Adipocyte (in vitro differentiated cells): ENCODE measurements around the gene WHRN.

ENCODE experiments used
- DNase-seq: peaks from one replicate; pipeline ENCODE4 v3.0.0-alpha.2; 2015; ENCODE audit warnings: low read depth
- H3K27me3 ChIP-seq: replicated peaks from 2 replicates; pipeline ENCODE4 v1.7.0; 2013; ENCODE audit warnings: mild to moderate bottlenecking, low read length, moderate library complexity; ENCODE audit not compliant: control insufficient read depth, insufficient read depth
- H3K36me3 ChIP-seq: 2 replicates; pipeline ENCODE4 v1.7.0; 2013; ENCODE audit warnings: low read length, mild to moderate bottlenecking, moderate library complexity; ENCODE audit not compliant: control insufficient read depth, insufficient read depth, severe bottlenecking
- H3K4me1 ChIP-seq: 2 replicates; pipeline ENCODE4 v1.7.0; 2013; ENCODE audit warnings: mild to moderate bottlenecking, low read length, moderate library complexity; ENCODE audit not compliant: control insufficient read depth, insufficient read depth
- H3K4me3 ChIP-seq: 2 replicates; pipeline ENCODE4 v1.7.0; 2013; ENCODE audit warnings: mild to moderate bottlenecking, low read length, moderate library complexity
- H3K9ac ChIP-seq: 2 replicates; pipeline ENCODE4 v1.7.0; 2013; ENCODE audit warnings: mild to moderate bottlenecking, low read length, moderate library complexity
- H3K9me3 ChIP-seq: 2 replicates; pipeline ENCODE4 v1.7.0; 2013; ENCODE audit warnings: mild to moderate bottlenecking, low read length, moderate library complexity; ENCODE audit not compliant: control insufficient read depth

WHRN gene

DNA sequence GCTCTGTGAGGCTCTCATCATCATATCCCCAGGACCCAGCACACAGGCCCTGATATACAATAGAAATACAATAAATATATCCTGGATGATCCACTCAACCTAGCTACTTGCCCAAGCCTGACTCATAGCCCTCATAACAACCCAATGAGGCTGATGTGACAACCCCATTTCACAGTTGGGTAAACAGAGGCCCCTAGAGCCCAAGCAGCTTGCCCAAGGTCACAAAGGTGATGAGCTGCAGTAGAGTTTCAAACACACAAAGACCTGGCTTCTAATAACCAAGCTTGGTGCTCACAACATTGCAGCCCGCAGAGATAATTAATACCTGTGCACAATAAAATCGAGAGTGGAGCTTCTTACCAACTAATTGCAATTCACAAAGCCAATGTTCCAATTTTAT, 114.3 kb downstream of the WHRN start:
- Histone ChIP-seq H3K36me3 (peaks cover 3% of the 10 kb centered on the region), H3K4me3 (no peak overlapping the region), H3K4me1 (peaks cover 85% of the 10 kb centered on the region), H3K9me3 (no peaks in the 10 kb centered on the region), H3K27me3 (no peaks in the 10 kb centered on the region), H3K9ac (peak overlapping the region; percentile 94)
- DNase-seq, result no peak

DNA sequence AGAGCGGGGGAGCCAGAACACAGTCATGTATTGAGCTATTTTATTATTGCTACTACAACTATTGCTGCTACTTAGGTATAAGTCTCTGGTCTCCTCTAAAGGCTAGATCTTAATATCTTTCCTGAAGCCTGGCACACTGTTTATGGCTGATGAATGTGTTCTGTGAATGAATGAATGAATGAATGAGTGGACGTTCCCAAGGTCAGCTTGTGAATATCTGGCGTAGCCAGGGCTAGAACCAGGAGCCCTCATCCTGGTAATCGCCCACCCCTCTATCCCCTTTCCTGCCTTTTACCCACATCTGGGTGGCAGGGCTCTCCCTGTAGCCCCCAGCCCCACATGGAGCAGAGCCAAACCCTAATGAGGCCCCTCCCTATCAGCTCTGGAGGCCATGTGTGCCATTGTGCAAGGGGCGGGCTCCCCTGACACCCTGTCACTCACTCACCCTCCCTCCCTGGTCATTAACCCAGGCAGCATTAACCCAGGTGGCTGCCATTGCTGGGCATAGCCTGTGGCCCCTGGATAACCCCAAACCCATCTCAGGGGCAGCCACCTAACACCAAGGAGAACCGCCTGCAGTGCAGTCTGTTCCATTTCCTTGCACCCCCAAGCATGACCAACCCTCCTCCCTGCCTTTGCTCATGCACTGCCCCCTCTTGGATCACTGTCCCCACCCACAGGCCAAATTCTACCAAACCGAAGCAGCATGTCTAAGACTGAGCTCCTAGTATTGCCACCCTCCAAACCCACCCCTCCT, 115.5 kb downstream of the WHRN start:
- peaks cover 85% of the 10 kb centered on the region for H3K4me1 ChIP-seq
- no peaks in the 10 kb centered on the region for H3K27me3 ChIP-seq
- peaks cover 3% of the 10 kb centered on the region for H3K36me3 ChIP-seq
- no peaks in the 10 kb centered on the region for H3K9me3 ChIP-seq
- DNase-seq, result no peak
- H3K9ac ChIP-seq, result peak overlapping the region; percentile 94
- H3K4me3 ChIP-seq, result peak overlapping the region; percentile 42

DNA sequence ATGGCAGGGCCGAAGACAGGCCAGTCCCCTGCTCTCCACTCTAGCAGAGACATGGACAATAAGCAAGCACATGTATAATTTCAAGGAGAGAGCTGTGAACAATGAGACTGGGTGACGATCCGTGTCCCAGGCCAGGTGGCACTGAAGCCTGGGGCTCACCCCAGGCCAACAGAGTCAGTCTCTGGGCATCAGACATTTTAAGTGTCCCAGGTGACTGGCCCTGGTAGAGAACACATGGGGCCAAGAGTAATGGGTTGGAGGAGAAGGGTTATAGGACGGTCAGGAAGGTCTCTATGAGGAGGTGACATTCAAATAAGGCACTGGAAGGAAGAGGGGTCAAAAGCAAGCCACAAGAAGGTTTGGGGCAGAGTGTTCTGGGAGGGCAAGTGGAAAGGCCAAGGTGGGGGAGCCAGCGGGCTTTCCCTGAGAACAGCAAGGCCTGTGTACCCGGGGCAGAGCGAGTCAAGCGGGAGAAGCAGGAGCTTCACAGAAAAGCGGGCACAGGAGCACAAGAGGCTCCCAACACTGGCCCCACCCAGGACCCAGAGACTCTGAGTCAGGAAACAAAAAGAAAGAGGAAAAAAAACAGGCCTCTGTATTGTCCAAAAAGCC, 116.4 kb downstream of the WHRN start:
- H3K27me3 ChIP-seq, result no peaks in the 10 kb centered on the region
- peaks cover 86% of the 10 kb centered on the region for H3K4me1 ChIP-seq
- H3K36me3 ChIP-seq, result peaks cover 6% of the 10 kb centered on the region

DNA sequence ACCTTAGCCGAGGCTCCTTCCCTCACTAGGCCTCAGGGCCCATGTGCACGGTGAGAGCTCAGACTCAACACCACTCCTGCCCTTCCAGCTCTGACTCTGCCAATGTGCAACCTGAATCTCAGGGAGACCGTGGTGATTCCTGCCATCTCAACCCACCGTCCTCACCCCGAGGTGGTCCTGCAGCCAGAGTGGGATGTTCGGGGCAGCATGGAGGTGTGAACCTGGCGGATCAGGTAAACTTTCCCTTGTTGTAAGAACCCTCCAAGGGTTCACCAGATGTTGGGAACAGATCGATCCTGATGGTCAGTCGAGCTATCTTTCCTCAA, 117.0 kb downstream of the WHRN start:
- Histone ChIP-seq H3K4me1 (peaks cover 86% of the 10 kb centered on the region), H3K36me3 (peaks cover 7% of the 10 kb centered on the region), H3K27me3 (no peaks in the 10 kb centered on the region), H3K9me3 (no peaks in the 10 kb centered on the region), H3K4me3 (peak overlapping the region; percentile 93), H3K9ac (peak overlapping the region; percentile 94)
- DNase-seq, result no peak

More for the DNA sequence above, 116.4 kb downstream of the WHRN start:
- DNase-seq, result no peak
- Histone ChIP-seq H3K9ac (peak overlapping the region; percentile 94), H3K9me3 (no peaks in the 10 kb centered on the region), H3K4me3 (peak overlapping the region; percentile 93)

DNA sequence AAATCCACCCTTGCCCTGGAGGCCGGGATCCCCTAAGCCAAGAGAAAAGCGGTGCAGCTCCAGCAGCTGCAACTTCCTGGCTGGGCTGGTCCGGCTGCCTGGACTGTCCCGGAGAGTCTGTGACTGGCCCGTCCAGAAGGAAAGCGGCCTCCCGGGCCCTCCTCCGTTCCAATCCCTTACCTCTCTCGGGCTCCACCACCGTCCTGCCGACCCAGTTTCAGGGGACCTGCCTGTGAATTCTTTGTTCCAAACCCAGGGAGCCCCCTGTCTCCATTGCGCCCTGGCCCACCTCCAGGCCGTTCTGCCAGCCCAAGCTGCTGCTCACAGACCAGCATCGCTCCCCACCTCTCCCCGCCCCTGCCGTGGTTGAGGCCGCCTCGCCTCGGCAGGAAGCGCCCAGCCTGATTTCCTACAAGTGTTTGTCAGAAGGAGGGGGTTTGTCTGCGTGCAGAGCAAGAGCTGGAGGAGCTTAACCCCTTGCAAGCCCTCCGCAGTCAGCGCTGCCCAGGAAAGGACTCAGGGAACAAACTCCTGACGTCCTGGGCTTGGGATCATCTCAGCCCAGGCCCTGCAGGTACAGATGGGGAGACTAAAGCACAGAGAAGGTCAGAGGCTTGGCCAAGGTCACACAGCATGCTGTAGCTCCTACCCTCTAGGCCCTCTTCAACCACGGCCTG, 117.5 kb downstream of the WHRN start, which contains the start of gene AKNA:
AKNA (minus strand) TSS at position 303 of the 677 bp plus-strand sequence. CDS start 6,649 bp downstream, outside the sequence.
- peaks cover 7% of the 10 kb centered on the region for H3K36me3 ChIP-seq
- H3K9me3 ChIP-seq, result no peaks in the 10 kb centered on the region
- peak; percentile 84 for DNase-seq
- no peaks in the 10 kb centered on the region for H3K27me3 ChIP-seq
- peaks cover 88% of the 10 kb centered on the region for H3K4me1 ChIP-seq
- peak within 1 kb of the TSS; percentile 93 for H3K4me3 ChIP-seq
- peak within 1 kb of the TSS; percentile 94 for H3K9ac ChIP-seq

DNA sequence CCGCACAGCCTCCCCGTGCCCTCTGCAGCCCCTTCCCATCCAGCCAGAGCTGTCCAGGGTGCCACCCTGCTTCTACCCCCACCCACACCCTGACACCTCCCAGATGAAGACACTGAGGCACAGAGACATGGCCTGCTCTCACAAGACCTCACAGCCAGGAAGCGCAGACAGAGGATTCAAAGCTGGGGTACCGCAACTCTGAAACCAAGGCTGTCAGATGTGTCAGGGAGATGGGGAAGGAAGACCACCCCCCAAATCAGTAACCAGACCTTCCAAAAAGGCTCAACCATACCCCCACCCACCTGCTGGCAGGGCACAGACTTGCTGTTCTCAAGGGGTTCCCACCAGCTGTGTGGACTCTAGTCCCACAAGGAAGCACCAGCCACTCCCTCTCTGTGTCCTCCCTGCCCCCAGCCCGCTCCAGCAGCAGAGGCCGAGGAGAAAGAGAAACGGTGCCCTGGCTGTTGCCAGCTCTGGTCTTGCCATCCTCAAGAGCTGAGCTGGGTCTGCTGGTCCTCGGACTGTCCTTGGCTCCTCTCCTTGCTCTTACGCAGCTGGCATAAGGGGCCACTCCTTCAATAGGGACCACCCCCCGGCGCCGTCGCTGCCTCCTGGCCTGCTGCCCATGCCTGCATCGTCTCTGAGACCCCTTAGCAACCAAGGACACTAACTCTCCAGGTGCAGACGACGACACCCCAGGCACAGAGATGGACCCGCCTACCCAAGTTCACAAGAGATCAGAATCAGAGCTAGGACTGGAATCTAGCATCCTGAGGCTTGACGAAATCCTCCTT, 118.2 kb downstream of the WHRN start:
- Histone ChIP-seq H3K36me3 (peaks cover 7% of the 10 kb centered on the region), H3K9ac (peak overlapping the region; percentile 94), H3K9me3 (no peaks in the 10 kb centered on the region), H3K27me3 (no peaks in the 10 kb centered on the region), H3K4me1 (peaks cover 88% of the 10 kb centered on the region), H3K4me3 (peak overlapping the region; percentile 93)
- DNase-seq, result peak; percentile 52

DNA sequence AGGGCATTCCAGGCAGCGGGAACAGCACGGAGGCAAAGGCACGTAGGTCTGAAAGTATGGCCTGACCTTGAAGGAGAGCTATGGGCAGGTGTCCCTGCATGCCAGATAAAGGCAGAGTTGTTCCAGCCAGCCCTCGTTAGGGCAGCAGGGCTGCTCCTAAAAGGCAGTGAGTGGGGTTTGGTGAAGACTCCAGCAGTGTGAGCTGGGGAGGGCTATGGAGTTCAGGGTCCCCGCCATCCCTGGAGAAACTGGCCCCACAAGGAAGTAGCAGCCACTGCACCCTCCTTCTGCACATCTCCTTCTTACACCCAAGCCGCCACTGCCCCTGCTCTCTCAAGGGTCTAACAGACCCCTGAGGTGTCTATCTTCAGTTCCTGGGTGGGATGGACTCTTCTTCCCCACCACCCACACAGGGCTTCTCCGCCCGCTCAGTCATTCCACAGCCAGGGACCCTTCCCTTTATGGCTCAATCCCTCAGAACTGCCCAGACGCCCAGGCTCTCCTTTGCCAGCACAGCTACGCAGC, 118.8 kb downstream of the WHRN start:
- Histone ChIP-seq H3K4me3 (peak overlapping the region; percentile 93), H3K4me1 (peaks cover 88% of the 10 kb centered on the region), H3K36me3 (peaks cover 12% of the 10 kb centered on the region), H3K9ac (peak overlapping the region; percentile 94), H3K27me3 (no peaks in the 10 kb centered on the region), H3K9me3 (no peaks in the 10 kb centered on the region)
- no peak for DNase-seq

DNA sequence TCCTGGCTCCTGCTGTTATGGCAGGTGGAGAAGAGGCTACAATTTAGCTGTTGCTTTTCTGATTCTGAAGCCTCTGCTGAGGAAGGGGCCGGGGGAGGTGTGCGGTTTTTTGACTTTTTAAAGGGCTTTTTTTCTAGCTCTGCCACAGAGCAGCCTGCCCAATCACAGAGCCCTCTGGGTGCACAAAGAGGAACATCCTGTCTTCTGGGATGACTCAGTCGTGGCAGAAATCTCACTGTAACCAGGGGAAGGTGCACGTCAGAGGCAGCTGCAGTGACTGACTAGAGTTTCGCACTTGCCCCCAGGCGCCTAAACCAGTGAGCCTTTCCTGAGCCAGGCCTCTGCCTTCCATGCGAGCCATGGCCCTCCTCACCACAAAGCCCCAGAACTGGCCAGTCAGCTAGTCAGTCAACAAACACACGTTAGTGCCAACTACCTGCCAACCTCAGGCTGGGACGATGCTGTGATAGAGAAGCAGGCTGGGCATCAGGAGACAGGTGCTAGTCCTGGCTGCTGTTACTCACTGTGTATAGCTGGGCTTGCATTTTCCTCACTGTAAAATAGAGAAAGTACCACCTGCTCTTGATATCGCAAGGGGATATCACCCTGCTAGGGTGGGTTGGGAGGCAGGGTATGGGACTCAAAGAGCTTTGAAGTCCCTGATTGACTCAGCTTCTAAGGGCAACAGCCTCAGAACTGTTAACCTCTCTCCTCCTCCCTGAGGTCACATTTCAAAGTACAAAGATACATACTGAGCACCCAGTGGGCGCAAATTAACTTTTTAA, 119.7 kb downstream of the WHRN start:
- H3K9ac ChIP-seq, result peak overlapping the region; percentile 94

DNA sequence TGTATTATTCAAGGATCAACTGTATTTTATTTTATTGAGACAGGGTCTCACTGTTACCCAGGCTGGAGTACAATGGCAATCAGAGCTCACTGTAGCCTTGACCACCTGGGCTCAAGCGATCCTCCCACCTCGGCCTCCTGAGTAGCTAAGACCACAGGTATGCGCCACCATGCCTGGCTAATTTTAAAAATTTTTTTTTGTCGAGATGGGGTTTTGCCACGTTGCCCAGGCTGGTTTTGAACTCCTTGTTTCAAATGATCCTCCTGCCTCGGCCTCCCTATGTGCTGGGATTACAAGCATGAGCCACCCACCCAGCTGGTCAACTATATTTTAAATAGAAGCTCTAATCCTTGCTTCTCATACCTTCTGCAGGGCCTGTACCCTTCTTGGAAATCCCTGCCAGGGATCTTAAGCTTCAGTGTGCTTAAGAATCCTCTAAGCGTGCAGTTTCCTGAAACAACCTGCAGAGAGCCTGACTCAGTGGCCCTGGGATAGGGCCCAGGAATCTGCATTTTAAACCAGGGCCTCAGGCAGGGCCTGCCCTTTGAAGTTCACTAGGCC, 120.4 kb downstream of the WHRN start:
- Histone ChIP-seq H3K27me3 (no peaks in the 10 kb centered on the region), H3K9me3 (no peaks in the 10 kb centered on the region), H3K4me3 (peak overlapping the region; percentile 93), H3K4me1 (peaks cover 73% of the 10 kb centered on the region), H3K9ac (peak overlapping the region; percentile 94), H3K36me3 (peaks cover 24% of the 10 kb centered on the region)
- DNase-seq, result no peak

More for the DNA sequence above, 119.7 kb downstream of the WHRN start:
- H3K4me3 ChIP-seq, result peak overlapping the region; percentile 93
- no peaks in the 10 kb centered on the region for H3K27me3 ChIP-seq
- H3K9me3 ChIP-seq, result no peaks in the 10 kb centered on the region
- peaks cover 17% of the 10 kb centered on the region for H3K36me3 ChIP-seq
- peaks cover 79% of the 10 kb centered on the region for H3K4me1 ChIP-seq
- DNase-seq, result peak; percentile 86

DNA sequence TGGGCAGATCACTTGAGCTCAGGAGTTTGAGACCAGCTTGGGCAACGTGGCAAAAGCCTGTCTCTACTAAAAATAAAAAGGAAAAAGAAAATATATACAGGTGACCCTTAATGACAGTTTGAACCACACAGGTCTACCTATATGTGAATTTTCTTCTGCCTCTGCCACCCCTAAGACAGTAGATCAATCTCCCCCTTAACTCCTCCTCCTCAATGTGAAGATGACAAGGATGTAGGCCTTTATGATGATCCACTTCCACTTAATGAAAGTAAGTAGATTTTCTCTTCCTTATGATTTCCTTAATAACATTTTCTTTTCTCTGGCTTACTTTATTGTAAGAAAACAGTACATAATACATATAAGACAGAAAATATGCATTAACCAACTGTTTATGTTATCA, 120.9 kb downstream of the WHRN start:
- no peaks in the 10 kb centered on the region for H3K27me3 ChIP-seq
- peaks cover 67% of the 10 kb centered on the region for H3K4me1 ChIP-seq
- H3K36me3 ChIP-seq, result peaks cover 29% of the 10 kb centered on the region
- H3K4me3 ChIP-seq, result peak overlapping the region; percentile 62
- no peaks in the 10 kb centered on the region for H3K9me3 ChIP-seq
- H3K9ac ChIP-seq, result peak overlapping the region; percentile 94
- no peak for DNase-seq
